T47D (cell line): ENCODE results near the gene HIVEP3.

Experiments used
- DNase-seq, 2 experiments: peaks; one replicate each; pipeline versions ENCODE4 v3.0.0 to v3.0.0-alpha.2; 2011 to 2012; ENCODE audit warnings: low read depth in 1 of 2, low spot score in 1 of 2
- JUND ChIP-seq: IDR thresholded peaks from 2 replicates; pipeline ENCODE4 v1.6.1; 2012; ENCODE audit warnings: low read depth
- in situ Hi-C: cut with HindIII; loops from 2 replicates; pipeline ENCODE4 v1.10.0; 2016; ENCODE audit warnings: low sequenced_read_pairs, low pct_unique_long_range_greater_than_20kb

Gene HIVEP3

DNA sequence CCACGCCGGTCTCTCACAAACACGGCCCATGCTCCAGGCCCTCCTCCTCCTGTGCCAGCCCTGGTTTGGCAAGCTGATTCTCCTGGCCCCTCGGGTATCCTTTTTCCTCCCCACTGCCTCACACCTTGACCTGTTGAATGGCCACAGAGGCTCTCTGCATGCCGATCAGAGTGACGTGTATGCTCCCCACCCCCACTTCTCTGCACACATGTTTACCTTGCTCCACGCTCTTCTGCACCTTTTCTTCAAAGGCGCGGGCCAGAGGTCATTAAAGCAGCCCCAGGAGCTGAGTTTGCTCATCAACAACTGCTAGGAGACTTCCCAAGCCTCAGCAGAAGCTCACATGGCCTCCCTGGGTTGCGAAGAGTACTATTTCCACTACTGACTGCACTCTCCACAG lies 295.0 kb downstream of the HIVEP3 start:
- in situ Hi-C loops, result no loop called here

DNA sequence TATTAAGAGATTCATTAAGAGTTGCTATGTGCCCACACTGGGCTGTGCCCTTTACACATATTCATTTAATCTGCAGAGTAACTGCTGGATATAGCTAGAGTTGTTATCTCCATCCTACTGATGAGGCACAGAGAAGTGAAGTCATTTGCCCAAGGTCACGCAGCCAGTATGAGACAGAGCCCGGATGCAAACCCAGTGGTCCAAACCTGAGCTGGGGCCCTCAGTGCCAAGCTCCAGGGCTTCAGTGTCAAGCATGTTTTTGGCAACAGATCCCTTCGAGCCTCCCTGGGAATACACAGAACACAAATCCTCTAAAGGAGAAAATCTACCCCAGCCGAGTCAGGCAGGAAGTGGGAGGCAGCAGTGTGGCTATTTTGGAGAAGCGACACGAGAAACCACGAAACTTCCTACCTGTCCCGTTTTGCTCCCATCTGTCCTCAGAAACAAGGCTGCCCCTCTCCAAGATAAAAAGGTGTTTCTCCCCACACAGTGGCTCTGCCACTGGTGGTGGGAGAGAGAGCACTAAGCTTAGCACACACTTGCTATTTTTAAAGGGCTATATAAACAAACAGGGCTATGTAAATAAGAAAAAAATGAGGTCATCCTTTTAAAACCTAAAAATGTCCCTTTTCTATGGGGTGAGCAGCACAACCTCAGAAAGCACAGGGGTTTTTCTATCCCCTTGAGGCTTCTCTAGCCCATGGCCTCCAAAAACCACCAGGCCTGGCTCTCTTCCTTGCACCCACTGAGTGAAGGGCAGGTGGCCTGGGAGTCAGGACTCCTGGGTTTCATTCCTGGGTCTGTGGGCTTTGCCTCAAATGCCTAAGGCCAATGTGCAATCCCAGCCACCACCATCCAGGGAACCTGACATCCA lies 295.6 kb downstream of the HIVEP3 start:
- no peak for TF ChIP-seq JUND
- DNase-seq, result no peak
- in situ Hi-C loops, result no loop called here

More for the DNA sequence above, 295.0 kb downstream of the HIVEP3 start:
- DNase-seq, result no peak
- TF ChIP-seq JUND, result no peak

DNA sequence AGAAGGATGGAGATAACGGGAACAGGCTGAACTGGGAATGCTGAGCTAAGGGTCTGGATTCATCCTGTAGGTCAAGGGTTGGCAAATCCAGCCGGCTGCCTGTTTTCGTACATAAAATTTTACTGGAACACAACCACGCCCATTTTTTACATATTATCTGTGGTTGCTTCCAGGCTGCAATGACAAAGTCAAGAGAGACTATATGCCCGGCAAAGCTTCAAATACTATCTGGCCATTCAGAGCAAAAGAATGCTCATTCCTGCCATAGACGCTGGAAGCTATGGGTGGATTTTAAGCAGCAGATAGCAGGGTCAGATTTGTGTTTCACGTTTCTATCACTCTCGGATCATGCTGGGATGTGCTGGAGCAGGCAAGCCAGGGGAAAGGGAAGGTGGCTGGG lies 296.3 kb downstream of the HIVEP3 start:
- DNase-seq, result no peak
- in situ Hi-C loops, result no loop called here

DNA sequence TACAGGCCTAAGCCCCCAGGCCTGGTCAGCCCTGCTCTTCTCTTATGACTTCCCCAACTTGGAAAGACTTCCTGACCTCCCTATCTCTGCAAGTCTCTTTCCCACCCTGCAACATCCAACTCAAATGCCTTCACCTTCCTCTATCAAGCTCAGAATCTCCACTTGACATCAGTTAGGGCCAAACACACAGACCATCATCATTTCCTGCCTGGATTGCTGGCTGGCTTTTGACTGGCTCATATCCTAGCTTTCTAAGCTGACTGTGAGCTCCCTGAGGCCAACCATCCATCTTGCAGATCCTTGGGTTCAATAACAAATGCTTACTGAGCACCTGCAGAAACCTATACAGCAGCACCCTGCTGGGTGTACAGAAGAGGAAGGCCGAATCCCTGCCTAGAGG lies 296.9 kb downstream of the HIVEP3 start:
- DNase-seq, result no peak
- in situ Hi-C loops, result no loop called here
- TF ChIP-seq JUND, result no peak

More for the DNA sequence above, 296.3 kb downstream of the HIVEP3 start:
- TF ChIP-seq JUND, result no peak

DNA sequence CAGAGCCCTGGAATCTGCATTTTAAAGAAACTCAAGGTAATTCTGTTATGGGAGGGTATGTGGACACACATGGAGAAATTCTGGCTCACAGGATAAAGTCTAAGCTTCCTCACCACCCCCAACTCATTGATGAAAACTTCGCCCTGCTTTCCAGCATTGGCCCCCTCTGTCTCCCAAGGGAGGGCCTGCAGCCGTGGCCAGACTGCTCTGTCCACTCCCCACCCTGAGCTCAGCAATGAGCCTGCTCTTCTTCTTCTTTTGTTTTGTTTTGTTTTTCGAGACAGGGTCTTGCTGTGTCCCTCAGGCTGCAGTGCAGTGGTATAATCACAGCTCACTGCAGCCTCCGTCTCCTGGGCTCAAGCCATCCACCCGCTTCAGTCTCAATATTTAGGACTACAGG lies 297.5 kb downstream of the HIVEP3 start:
- DNase-seq, result no peak
- no peak for TF ChIP-seq JUND
- in situ Hi-C loops, result no loop called here

DNA sequence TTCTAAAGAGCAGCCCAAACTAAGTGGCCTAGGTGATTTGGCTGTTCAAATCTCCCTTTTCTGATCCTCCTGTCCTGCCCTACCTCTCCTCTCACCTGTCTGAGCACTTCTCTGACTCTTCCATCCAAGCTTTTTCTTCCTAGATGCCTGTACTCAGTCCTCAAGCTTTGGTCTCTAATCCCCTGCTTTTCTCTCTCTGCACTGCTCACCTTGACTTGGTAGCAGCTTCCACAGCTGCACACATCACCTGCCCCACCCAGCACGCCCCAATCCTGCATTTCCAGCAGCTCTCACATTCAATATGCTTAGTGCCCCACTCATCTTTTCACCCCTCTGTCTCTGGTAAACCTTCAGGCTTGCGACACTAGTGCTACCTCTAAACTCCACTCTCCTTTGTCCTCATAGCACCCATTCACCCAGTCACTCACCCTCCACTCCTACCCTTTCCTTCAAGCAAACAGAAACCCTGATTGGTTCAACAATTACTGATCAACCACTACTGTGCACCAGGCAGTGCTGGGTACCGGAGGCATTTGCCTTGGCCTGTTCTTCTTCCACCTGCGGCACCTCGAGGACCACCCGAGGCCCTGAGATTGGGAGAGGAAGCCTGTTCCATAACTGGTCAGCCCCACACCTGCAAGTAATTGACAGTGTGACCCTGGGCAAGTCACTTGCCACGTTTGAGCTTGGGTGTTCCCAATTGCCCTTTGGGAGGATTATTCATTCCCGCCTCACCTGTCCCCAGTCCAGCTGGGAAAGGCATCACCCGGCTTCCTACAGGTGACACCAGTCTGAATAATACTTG lies 298.2 kb downstream of the HIVEP3 start:
- in situ Hi-C loops, result no loop called here
- no peak for DNase-seq
- no peak for TF ChIP-seq JUND

DNA sequence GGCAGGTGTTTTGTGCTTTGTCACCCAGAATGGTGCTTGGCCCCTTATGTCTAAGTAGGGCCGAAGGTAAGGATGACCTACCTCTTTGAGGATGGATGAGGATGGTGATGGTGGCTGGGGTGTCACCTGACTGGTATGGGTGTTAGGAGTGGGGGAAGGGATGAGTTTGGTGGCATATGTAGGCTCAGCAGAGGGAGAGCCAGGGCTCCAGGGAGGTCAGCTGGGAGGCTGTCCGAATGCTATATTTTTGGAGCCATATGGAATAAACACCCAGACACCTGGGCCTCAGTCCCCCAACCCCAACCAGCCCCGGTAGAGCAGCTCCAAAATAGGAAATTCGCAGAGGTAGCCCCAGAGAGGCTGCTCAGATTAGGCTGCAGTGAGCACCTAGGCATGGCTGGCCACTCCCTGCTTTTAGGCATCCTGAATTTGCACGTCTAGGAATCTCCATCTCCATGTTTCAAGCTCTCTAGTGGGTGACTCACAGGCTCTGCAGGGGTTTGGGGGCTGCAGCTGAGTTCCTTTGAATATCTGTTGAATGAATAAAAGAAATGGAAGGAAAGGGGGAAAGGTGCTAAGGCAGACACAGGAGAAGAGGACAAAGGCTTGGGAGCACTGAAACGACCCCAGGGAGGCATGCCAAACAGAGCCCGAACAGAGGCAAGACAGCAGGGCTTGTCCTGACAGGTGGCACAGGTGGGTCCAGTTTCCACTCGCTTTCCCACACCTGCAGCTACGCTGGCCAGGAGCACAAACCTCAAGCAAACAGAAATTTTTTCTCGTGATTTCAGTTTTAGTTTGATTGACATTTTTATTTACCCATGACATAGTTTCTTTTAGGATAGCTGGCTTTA lies 299.0 kb downstream of the HIVEP3 start:
- peak in 1 of 2 experiments; percentile 4 for DNase-seq
- in situ Hi-C loops, result no loop called here

DNA sequence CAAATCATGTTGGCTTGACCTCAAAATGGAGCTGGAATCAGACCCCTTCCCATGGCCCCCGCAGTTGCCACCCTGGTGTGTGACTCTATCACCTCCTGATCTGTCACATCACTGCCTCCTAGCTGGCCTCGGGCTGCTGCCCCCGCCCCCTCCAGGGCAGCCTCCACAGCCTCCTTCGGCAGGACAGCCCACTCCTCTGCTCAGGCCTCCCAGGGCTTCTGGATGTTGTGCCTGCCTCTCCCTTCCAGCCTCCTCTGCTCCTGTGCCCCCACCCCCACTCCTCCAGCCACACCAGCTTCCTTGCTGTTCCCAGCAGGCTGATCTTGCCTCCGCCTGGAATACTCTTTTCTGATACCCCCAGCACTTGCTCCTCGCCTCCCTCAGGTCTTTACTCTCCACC lies 299.9 kb downstream of the HIVEP3 start:
- DNase-seq, result no peak
- in situ Hi-C loops, result no loop called here
- TF ChIP-seq JUND, result no peak

More for the DNA sequence above, 299.0 kb downstream of the HIVEP3 start:
- TF ChIP-seq JUND, result no peak

DNA sequence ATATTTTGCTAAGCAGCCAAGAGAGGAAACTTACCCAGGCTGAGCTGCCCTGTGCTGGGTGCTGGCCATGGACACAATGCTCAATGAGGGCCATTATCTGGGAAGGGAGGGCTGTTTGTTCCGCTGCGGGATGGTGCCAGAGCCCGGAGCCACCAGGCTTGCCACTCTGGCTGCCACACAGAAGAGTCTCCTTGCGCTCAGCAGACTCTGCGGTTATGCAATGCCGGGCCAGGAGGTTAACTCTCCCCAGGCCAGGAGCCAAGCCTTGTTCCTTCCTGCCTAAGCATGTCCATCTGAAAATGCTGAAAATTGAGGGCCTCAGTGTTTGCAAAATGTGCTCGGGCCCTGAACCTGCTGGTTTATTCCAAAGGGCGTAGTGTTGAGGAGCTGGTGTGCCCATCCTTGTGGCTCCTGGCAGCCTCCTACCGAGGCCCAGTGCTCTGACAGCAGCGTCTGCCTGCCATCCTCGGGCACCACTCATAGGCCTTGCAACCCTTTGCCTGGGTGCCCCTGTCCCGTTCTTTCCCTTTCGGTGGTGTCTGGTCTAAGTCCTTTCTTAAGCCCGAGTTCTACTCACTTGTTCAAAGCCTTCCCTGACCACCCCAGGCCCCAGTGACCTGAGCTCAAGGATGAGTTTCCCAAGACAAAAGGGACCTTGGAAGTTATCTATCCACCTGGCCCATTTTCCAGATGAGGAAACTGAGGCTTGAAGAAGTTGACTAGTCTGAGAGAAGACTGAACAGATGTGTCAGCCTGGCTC lies 300.5 kb downstream of the HIVEP3 start:
- TF ChIP-seq JUND, result no peak
- in situ Hi-C loops, result no loop called here
- peak in 1 of 2 experiments; percentile 7 for DNase-seq

DNA sequence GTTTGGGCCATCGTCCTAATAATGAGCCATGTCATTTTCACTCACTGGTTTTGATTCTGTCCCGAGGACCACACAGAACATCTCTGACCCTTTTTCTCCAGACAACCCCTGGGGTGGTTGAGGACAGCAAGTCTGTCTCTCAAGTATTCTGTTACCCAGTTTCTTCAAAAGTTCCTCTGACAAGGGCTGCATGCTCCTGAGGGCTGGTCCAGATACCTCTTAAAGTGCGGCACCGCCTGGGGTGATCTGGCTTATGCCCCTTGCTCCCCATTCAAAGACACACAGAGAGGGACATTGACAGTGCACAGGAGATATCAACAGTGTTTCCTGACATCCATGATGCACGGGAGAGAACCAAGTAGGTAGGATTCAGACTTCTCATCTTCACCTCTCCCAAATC lies 301.4 kb downstream of the HIVEP3 start:
- in situ Hi-C loops, result no loop called here
- no peak for DNase-seq
- no peak for TF ChIP-seq JUND

DNA sequence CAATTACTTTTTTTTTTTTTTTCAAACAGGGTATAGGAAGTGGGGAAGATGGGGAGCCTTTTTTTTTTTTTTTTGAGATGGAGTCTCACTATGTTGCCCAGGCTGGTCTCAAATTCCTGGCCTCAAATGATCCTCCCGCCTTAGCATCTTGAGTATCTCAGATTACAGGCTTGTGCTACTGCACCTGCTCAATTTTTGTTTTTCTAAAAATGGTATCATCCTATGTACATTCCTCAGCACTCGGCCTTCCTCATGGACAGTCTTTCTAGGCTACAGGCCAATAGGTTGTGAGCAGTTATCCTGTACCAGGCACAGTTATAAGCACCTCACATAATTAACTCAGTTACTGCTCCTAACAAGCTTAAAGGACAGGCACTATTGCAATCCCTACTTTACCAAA lies 302.2 kb downstream of the HIVEP3 start:
- TF ChIP-seq JUND, result no peak
- in situ Hi-C loops, result no loop called here
- no peak for DNase-seq

DNA sequence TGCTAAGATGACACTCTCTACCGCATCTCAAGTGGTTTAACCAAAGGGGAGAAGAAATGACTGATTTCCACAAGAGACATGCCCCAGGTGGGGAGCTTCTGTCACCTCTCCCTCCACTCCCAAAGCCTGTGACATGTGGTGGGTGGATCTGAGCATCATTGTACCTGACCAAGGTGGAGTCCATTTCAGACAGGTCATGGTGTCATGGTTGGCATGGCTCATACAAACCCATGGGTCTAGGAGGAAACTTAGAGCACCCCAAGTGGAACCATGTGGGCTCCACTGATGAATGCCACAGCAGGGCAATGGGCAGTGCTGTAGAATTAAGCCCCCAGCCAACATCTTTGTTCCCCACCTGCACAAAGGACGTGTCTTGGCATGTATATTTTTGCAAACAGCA lies 302.7 kb downstream of the HIVEP3 start:
- in situ Hi-C loops, result no loop called here
- no peak for TF ChIP-seq JUND
- DNase-seq, result no peak
